ENCODE measurements around the gene ANKRD36.
"Not testable (repeated sequence)": the region's sequence is repeated elsewhere in the genome, so short reads cannot be mapped to it uniquely, and the experiment has no call there.

ANKRD36 gene

DNA sequence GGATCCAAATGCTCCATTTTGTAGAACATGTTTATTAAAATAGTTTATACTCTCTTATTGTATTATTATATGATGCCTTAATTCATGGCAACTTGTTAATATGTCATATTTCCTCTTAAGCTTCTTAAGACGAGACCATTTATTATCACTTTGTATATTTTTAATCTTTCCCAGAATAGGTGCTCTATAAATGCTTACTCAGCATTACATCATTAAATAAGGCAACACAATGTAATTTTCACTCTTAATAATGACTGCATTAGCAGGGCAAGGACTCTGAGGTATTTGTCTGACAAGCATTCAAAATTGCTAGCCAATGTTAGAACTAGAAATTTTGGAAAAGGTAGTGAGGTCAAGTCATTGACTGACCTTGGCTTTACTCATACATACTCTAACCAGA, 180.7 kb downstream of the ANKRD36 start:
- not testable (repeated sequence) for DNase-seq (ENCODE audit: low spot score)
